ENCODE data around the gene KIAA0232. TPM values are rescaled to one million over a fixed set of nuclear protein-coding genes. Genes with fewer than 3 reads are reported as not detected.
A peak's percentile ranks its signal among the peaks of the same experiment; 100 is the strongest.

KIAA0232 gene
- total RNA-seq, 4 donors from 2014 or later, result 27.6 to 34.1 (median 32.7) TPM

DNA sequence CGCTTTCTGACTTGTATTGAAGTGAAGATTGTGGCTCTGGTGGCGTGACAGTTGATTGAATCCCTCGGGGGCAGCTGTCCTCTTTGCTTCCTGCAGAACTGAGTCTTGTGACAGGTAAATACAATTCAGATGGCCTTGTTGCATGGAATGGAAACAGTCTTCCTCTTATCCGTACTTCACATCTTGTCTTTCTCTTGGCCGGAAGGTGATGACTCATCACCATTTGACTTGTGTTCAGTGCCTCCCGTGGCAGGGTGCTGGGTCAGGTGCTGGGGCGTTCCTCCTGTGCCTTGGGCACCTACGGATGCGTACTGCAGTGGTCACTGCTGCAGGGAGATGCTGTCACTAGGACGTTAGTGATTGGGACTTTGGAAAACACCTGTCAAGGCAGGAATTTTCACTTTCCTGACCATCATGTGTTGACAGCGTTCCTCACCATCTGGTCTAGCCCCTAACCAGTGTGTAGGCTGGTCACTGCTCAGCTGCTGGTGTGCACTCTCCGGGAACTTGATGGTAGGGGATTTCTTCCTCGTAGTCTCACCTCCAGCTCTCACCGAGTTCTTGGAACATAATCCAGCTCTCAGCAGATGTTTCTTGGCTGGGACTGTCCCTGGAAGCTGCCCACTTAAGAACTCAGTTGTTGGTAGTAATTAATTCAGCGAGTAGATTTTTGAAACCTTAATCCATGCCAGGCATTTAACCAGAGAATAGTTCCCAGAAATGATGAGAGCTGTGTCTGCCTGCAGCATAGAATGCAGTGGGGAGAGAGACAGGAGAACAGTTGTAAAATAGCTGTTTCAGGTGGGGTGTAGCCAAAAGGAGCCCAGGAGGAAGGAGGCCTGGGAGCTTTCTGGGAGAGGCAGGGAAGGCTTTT is 134.3 kb downstream of the KIAA0232 start:
- Histone ChIP-seq H3K36me3 (no peaks in the 10 kb centered on the region), H3K4me3 (no peak overlapping the region), H3K9me3 (no peaks in the 10 kb centered on the region), H3K27me3 (no peaks in the 10 kb centered on the region), H3K27ac (peak overlapping the region; percentile 80), H3K4me1 (peaks cover 37% of the 10 kb centered on the region)
- WGBS, result 41% methylated on average over 15 of the region's 15 CpGs
- TF ChIP-seq POLR2AphosphoS5 (IDR thresholded peaks at IDR 0.05), result no peak
- peak in 1 of 2 donors; percentile 33 for TF ChIP-seq POLR2A (IDR thresholded peaks at IDR 0.05)
- peak in 1 of 2 donors; percentile 70 for DNase-seq (ENCODE audit: low spot score in 2 of 2)

DNA sequence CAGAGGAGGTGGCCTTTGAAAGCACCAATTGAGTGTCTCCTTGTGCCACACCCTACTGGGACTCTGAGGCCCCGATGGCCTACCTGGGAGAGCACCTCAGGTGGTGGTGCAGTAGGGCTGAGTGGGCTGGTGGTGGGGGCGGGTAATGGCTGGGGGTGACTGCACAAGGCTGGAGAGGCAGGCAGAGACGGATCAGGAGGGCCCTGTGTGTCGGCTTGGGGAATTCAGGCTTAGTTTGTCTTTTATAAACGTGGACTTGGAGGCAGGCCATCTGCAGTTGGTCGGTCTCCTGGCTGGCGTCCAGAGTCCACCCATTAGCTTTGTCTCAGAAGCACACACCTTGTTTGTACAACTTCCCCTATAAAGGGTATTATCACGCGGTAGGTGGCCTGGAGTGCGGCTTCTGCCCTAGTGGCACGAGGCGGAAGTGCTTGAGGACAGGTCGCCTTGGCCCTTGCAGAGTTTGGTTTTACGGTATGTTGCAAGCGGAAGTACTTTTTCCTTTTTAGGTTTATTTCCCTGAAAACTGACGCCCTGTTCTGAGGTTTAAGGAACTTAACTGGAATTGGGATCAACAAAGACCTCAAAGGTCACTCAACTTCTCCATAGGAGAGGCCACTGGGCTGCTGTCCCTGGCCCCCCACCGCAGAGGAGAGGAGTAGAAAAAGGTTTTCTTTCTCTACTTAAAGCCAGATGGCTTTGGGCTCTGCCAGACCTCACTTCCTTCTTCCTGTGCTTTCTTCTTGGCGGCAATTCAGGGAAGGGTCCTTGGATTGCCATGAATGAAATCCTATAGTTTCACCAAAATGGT is 135.1 kb downstream of the KIAA0232 start:
- 38% methylated on average over 18 of the region's 18 CpGs for WGBS
- Histone ChIP-seq H3K36me3 (no peaks in the 10 kb centered on the region), H3K27me3 (no peaks in the 10 kb centered on the region), H3K4me1 (peaks cover 37% of the 10 kb centered on the region), H3K27ac (peak overlapping the region; percentile 80), H3K4me3 (no peak overlapping the region), H3K9me3 (no peaks in the 10 kb centered on the region)
- TF ChIP-seq POLR2A (IDR thresholded peaks at IDR 0.05) (no peak), EP300 (IDR thresholded peaks at IDR 0.05) (peak; percentile 54), POLR2AphosphoS5 (IDR thresholded peaks at IDR 0.05) (no peak)
- TF ChIP-seq, protein P1, sequence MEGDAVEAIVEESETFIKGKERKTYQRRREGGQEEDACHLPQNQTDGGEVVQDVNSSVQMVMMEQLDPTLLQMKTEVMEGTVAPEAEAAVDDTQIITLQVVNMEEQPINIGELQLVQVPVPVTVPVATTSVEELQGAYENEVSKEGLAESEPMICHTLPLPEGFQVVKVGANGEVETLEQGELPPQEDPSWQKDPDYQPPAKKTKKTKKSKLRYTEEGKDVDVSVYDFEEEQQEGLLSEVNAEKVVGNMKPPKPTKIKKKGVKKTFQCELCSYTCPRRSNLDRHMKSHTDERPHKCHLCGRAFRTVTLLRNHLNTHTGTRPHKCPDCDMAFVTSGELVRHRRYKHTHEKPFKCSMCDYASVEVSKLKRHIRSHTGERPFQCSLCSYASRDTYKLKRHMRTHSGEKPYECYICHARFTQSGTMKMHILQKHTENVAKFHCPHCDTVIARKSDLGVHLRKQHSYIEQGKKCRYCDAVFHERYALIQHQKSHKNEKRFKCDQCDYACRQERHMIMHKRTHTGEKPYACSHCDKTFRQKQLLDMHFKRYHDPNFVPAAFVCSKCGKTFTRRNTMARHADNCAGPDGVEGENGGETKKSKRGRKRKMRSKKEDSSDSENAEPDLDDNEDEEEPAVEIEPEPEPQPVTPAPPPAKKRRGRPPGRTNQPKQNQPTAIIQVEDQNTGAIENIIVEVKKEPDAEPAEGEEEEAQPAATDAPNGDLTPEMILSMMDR (IDR thresholded peaks at IDR 0.05), result peak; percentile 26 to 48
- no peak for DNase-seq (ENCODE audit: low spot score in 2 of 2)

DNA sequence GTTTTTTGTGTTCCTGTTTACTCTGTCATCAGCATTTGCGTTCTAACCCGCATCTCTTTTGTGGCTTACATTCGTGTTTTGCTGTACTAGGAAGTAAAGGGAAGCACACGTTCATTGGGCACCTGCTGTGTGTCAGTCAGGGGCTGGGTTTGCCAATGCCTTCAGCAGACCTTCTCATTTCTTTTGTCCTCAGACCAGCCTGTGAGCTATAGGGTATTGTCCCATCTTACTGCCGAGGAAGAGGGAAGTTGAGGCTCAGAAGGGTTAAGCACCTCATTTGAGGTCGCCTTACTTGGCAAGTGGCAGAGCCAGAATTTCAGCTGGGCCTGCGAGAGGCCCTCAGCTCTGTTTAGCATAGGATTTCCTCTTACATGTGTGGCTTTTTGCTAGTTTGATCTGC is 135.8 kb downstream of the KIAA0232 start:
- H3K36me3 ChIP-seq, result peaks cover 2% of the 10 kb centered on the region
- H3K4me1 ChIP-seq, result peaks cover 34% of the 10 kb centered on the region

DNA sequence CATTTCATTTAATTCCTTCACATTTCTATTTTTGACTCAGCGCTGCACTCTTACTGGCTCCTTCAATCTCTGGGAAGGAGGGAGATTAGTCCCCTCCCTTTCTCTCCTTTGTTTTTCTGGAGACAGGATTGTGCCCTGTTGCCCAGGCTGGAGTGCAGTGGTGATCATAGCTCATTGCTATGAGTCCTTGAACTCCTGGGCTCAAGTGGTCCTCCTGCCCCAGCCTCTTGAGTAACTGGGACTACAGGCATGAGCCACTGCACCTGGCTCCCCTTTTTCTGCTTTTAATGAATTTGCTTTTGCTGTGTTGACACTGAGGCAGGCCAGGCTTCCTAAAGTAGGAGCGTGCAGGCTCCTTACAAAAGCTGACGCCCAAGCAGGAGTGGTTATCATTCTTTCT is 137.6 kb downstream of the KIAA0232 start:
- H3K9me3 ChIP-seq, result no peaks in the 10 kb centered on the region
- 64% methylated on average over 3 of the region's 3 CpGs for WGBS
- peaks cover 16% of the 10 kb centered on the region for H3K36me3 ChIP-seq
- no peak for DNase-seq (ENCODE audit: low spot score in 2 of 2)
- no peak for TF ChIP-seq POLR2A (IDR thresholded peaks at IDR 0.05)
- TF ChIP-seq EP300 (IDR thresholded peaks at IDR 0.05), result no peak
- TF ChIP-seq, protein P1 (IDR thresholded peaks at IDR 0.05), result no peak
- TF ChIP-seq POLR2AphosphoS5 (IDR thresholded peaks at IDR 0.05), result no peak
- peaks cover 34% of the 10 kb centered on the region for H3K4me1 ChIP-seq
- no peak overlapping the region for H3K27ac ChIP-seq
- no peak overlapping the region for H3K4me3 ChIP-seq
- no peaks in the 10 kb centered on the region for H3K27me3 ChIP-seq

More for the DNA sequence above, 135.8 kb downstream of the KIAA0232 start:
- DNase-seq (ENCODE audit: low spot score in 2 of 2), result peak in 1 of 2 donors; percentile 31
- Histone ChIP-seq H3K4me3 (no peak overlapping the region), H3K27ac (peak overlapping the region; percentile 80), H3K9me3 (no peaks in the 10 kb centered on the region), H3K27me3 (no peaks in the 10 kb centered on the region)
- TF ChIP-seq POLR2A (IDR thresholded peaks at IDR 0.05), result no peak
- no peak for TF ChIP-seq EP300 (IDR thresholded peaks at IDR 0.05)
- no peak for TF ChIP-seq POLR2AphosphoS5 (IDR thresholded peaks at IDR 0.05)
- TF ChIP-seq, protein P1 (IDR thresholded peaks at IDR 0.05), result no peak
- 61% methylated on average over 7 of the region's 7 CpGs for WGBS

DNA sequence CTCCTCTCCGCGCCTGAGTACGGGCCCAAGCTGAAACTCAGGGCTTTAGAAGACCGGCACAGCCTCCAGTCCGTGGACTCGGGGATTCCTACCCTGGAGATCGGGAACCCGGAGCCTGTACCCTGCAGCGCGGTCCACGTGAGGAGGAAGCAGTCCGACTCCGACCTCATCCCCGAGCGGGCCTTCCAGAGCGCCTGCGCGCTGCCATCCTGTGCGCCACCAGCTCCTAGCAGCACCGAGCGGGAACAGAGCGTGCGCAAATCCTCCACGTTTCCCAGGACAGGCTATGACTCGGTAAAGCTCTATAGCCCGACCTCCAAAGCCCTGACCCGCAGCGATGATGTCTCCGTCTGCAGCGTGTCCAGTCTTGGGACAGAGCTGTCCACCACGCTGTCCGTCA is 141.0 kb downstream of the KIAA0232 start:
- H3K27ac ChIP-seq, result no peak overlapping the region
- H3K27me3 ChIP-seq, result no peaks in the 10 kb centered on the region
- TF ChIP-seq POLR2AphosphoS5 (IDR thresholded peaks at IDR 0.05) (no peak), EP300 (IDR thresholded peaks at IDR 0.05) (no peak), POLR2A (IDR thresholded peaks at IDR 0.05) (no peak)
- TF ChIP-seq, protein P1 (IDR thresholded peaks at IDR 0.05), result no peak
- H3K4me1 ChIP-seq, result peaks cover 23% of the 10 kb centered on the region
- WGBS, result 98% methylated on average over 31 of the region's 32 CpGs
- no peak for DNase-seq (ENCODE audit: low spot score in 2 of 2)
- H3K36me3 ChIP-seq, result peaks cover 16% of the 10 kb centered on the region
- no peaks in the 10 kb centered on the region for H3K9me3 ChIP-seq
- no peak overlapping the region for H3K4me3 ChIP-seq

Data from suprapubic skin (tissue), 4 donors.